Measurements from ENCODE around the gene KCNMB2. TPM values are rescaled to one million over a fixed set of nuclear protein-coding genes. Genes with fewer than 3 reads are reported as not detected.

KCNMB2 gene
- polyA plus RNA-seq, 3 donors: 23.8 to 28.5 (median 27.8) TPM

GRCh38 chr3:178765472-178765871, 229.2 kb downstream of the KCNMB2 start:
- no peak for DNase-seq (ENCODE audit: extremely low read depth in 1 of 11, low read depth in 9 of 11, low spot score in 4 of 11)

GRCh38 chr3:178767581-178767980, 231.3 kb downstream of the KCNMB2 start:
- no peak for DNase-seq (ENCODE audit: extremely low read depth in 1 of 11, low read depth in 9 of 11, low spot score in 4 of 11)

GRCh38 chr3:178768072-178768864, 232.0 kb downstream of the KCNMB2 start:
- DNase-seq (ENCODE audit: extremely low read depth in 1 of 11, low read depth in 9 of 11, low spot score in 4 of 11): no peak

- no peak for DNase-seq (ENCODE audit: extremely low read depth in 1 of 11, low read depth in 9 of 11, low spot score in 4 of 11)
Observed at GRCh38 chr3:178771511-178771910, 235.3 kb downstream of the KCNMB2 start.

GRCh38 chr3:178772746-178773145, 236.5 kb downstream of the KCNMB2 start:
- no peak for DNase-seq (ENCODE audit: extremely low read depth in 1 of 11, low read depth in 9 of 11, low spot score in 4 of 11)

- DNase-seq (ENCODE audit: extremely low read depth in 1 of 11, low read depth in 9 of 11, low spot score in 4 of 11): no peak
Observed at GRCh38 chr3:178773358-178773757, 237.1 kb downstream of the KCNMB2 start.

GRCh38 chr3:178777718-178778411, 241.6 kb downstream of the KCNMB2 start:
- DNase-seq (ENCODE audit: extremely low read depth in 1 of 11, low read depth in 9 of 11, low spot score in 4 of 11): no peak

- no peak for DNase-seq (ENCODE audit: extremely low read depth in 1 of 11, low read depth in 9 of 11, low spot score in 4 of 11)
Observed at GRCh38 chr3:178778589-178778988, 242.4 kb downstream of the KCNMB2 start.

GRCh38 chr3:178785961-178786360, 249.7 kb downstream of the KCNMB2 start:
- no peak for DNase-seq (ENCODE audit: extremely low read depth in 1 of 11, low read depth in 9 of 11, low spot score in 4 of 11)

- DNase-seq (ENCODE audit: extremely low read depth in 1 of 11, low read depth in 9 of 11, low spot score in 4 of 11): no peak
Observed at GRCh38 chr3:178787960-178788359, 251.7 kb downstream of the KCNMB2 start.

- no peak for DNase-seq (ENCODE audit: extremely low read depth in 1 of 11, low read depth in 9 of 11, low spot score in 4 of 11)
Observed at GRCh38 chr3:178794711-178795110, 258.5 kb downstream of the KCNMB2 start.

GRCh38 chr3:178795349-178795748, 259.1 kb downstream of the KCNMB2 start:
- DNase-seq (ENCODE audit: extremely low read depth in 1 of 11, low read depth in 9 of 11, low spot score in 4 of 11): no peak

GRCh38 chr3:178802259-178802658, 266.0 kb downstream of the KCNMB2 start:
- no peak for DNase-seq (ENCODE audit: extremely low read depth in 1 of 11, low read depth in 9 of 11, low spot score in 4 of 11)

GRCh38 chr3:178802993-178803693, 266.9 kb downstream of the KCNMB2 start:
- DNase-seq (ENCODE audit: extremely low read depth in 1 of 11, low read depth in 9 of 11, low spot score in 4 of 11): no peak

- DNase-seq (ENCODE audit: extremely low read depth in 1 of 11, low read depth in 9 of 11, low spot score in 4 of 11): no peak
Observed at GRCh38 chr3:178804606-178805005, 268.4 kb downstream of the KCNMB2 start.

GRCh38 chr3:178805741-178806140, 269.5 kb downstream of the KCNMB2 start:
- no peak for DNase-seq (ENCODE audit: extremely low read depth in 1 of 11, low read depth in 9 of 11, low spot score in 4 of 11)

GRCh38 chr3:178806651-178807050, 270.4 kb downstream of the KCNMB2 start:
- no peak for DNase-seq (ENCODE audit: extremely low read depth in 1 of 11, low read depth in 9 of 11, low spot score in 4 of 11)

- DNase-seq (ENCODE audit: extremely low read depth in 1 of 11, low read depth in 9 of 11, low spot score in 4 of 11): no peak
Observed at GRCh38 chr3:178807694-178808093, 271.5 kb downstream of the KCNMB2 start.

- no peak for DNase-seq (ENCODE audit: extremely low read depth in 1 of 11, low read depth in 9 of 11, low spot score in 4 of 11)
Observed at GRCh38 chr3:178808748-178809147, 272.5 kb downstream of the KCNMB2 start.

GRCh38 chr3:178810181-178810580, 273.9 kb downstream of the KCNMB2 start:
- no peak for DNase-seq (ENCODE audit: extremely low read depth in 1 of 11, low read depth in 9 of 11, low spot score in 4 of 11)
